Measurements from ENCODE around the gene SYNE1.

SYNE1 gene

GRCh38 chr6:152298055-152298647, 339.0 kb downstream of the SYNE1 start:
- FAIRE-seq: no peak

DNA sequence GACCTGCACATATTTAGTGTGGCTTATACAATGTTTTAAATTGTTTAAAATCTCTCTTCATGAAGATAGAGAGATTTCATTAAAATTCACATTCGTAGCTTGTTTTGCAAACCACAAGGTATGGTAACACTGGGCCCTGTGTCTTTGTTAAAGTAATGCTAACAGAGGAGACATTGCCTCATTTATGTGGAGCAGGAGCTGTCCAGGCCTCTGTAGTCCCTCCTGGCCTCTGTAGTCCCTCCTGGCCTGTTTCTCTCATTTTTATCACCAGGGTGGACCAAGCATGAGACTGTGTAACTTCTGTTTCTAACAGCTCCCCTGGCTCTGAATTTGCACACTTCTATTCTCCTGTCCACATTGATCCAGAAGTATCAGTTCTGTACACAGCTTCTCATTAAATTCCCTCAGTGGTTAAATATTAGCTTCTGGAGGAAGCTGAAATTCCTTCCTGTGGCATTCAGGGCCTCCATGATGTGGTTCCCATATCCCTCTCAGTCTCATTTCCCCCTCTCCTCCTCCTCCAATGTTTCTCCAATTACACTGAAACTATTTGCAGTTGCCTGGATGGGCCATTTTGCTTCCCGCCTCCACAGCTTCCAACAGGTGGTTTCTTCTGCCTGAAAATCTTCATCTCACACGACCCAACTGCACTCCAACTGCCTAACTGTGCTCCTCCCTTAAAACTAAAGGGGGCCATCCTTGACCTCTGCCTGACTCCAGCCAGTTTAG, 340.4 kb downstream of the SYNE1 start:
- no peak for FAIRE-seq
- DNase-seq (ENCODE audit: insufficient read length, low spot score): no peak

More at GRCh38 chr6:152298055-152298647, 339.0 kb downstream of the SYNE1 start:
- no peak for DNase-seq (ENCODE audit: insufficient read length, low spot score)

DNA sequence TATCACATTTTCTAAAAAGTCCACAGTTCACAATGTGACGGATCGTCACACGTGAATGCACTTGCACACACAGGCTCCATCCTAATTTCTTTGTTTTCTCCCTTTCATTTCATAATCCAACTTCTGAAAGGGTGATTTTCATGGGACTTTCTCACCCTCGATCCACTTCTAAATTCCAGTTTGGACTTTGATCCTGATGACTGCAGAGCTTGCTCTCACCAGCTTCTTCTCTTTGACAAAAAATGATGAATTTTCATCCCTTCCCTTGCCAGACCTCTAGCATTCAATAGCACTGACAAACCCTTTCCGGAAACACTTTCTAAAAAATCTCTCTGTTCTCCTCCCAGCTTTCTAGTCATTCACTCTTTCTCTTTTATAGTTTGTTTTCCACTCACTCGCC, 341.2 kb downstream of the SYNE1 start:
- DNase-seq (ENCODE audit: insufficient read length, low spot score) (no peak), FAIRE-seq (no peak)

- FAIRE-seq (no peak), DNase-seq (ENCODE audit: insufficient read length, low spot score) (no peak)
These were observed 341.8 kb downstream of the SYNE1 start for GRCh38 chr6:152295346-152295745.

- DNase-seq (ENCODE audit: insufficient read length, low spot score) (no peak), FAIRE-seq (no peak)
These were observed 343.8 kb downstream of the SYNE1 start for GRCh38 chr6:152293404-152293803.

GRCh38 chr6:152292555-152292954, 344.6 kb downstream of the SYNE1 start:
- no peak for DNase-seq (ENCODE audit: insufficient read length, low spot score)
- no peak for FAIRE-seq

- no peak for FAIRE-seq
These were observed 346.5 kb downstream of the SYNE1 start for GRCh38 chr6:152290693-152291092.

DNA sequence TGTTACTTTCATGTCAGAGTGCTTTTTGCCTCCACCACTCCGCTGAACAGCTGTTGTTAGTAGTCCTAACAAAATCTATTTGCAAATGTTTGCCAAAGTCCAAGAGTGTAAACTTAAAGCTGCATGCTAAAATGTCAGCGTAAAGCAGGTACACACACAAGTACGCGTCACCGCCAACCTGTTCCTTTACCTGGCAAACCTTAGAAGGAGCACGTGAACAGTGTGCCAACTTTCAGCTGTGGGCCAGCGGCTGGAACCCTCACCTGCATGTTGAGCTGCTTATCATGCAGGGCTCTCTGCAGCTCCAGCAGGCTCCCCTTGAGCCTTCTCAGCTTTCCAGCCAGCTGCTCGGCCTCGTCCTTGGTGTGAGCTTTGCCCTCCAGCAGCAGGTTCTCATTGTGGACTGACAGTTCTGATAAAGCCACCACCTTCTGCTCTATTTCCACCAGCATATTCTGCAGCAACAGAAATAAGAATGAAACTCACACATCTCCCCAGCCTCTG, 359.3 kb downstream of the SYNE1 start:
- DNase-seq (ENCODE audit: insufficient read length, low spot score) (no peak), FAIRE-seq (no peak)

More at GRCh38 chr6:152290693-152291092, 346.5 kb downstream of the SYNE1 start:
- DNase-seq (ENCODE audit: insufficient read length, low spot score): no peak

DNA sequence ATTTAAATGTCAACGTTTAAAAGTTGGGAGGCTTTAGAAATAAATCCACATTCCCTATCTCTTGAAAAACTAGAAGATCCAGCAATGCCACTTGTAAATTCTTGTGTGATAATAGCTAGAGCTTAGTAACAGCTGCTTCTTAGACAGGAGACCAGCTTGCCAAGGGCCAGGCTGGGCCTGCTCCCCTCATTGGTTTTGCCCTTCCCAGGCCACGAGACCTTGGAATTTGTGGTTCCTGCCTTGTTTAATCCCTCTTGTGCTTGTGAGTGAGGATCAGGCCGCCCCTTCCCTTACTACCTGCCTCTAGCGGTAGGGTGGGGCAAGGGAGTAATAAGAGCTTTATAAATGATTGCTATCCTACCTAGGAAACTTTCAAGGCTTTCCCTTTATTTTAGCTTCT, 363.5 kb downstream of the SYNE1 start:
- FAIRE-seq: no peak
- no peak for DNase-seq (ENCODE audit: insufficient read length, low spot score)

DNA sequence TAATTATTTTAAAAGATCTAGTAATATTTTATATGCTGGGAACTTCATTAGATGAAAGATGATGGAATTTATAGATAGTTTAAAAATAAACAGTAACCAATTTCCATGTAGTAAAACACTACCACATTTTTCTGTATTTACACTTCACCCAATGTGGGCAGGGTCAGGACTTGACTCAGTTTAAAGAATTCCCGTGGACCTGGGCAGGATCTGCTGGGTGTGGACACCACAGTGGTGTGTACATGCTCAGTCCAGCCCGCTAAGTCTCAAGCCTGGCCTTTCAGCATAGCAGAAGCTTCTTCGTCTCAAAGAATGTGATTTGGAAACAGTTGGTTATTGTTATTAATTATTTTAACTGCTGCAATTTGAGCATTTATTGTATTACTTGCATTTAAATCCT, 364.2 kb downstream of the SYNE1 start:
- DNase-seq (ENCODE audit: insufficient read length, low spot score) (no peak), FAIRE-seq (no peak)

DNA sequence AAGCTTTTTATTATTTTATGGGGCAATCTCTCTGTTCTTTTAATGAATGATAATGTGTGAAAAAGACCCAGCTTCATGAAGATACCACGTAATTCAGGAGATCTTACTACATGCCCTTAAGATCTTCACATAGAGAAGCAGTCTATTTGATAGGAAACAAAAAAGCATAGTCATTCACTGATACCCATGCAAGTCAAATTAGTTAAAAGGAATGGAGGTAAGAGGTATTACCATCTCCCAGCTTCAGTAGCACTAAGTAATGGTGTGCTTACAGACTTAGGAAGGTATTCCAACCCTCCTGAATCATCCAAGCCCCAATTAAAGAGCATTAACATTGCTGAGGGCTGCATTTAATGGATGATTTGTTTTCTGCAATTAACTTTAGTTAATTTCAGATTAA, 364.7 kb downstream of the SYNE1 start:
- FAIRE-seq (no peak), DNase-seq (ENCODE audit: insufficient read length, low spot score) (no peak)

- DNase-seq (ENCODE audit: insufficient read length, low spot score) (no peak), FAIRE-seq (no peak)
These were observed 365.2 kb downstream of the SYNE1 start for GRCh38 chr6:152271776-152272464.

GRCh38 chr6:152270301-152270925, 366.7 kb downstream of the SYNE1 start:
- DNase-seq (ENCODE audit: insufficient read length, low spot score) (no peak), FAIRE-seq (no peak)

DNA sequence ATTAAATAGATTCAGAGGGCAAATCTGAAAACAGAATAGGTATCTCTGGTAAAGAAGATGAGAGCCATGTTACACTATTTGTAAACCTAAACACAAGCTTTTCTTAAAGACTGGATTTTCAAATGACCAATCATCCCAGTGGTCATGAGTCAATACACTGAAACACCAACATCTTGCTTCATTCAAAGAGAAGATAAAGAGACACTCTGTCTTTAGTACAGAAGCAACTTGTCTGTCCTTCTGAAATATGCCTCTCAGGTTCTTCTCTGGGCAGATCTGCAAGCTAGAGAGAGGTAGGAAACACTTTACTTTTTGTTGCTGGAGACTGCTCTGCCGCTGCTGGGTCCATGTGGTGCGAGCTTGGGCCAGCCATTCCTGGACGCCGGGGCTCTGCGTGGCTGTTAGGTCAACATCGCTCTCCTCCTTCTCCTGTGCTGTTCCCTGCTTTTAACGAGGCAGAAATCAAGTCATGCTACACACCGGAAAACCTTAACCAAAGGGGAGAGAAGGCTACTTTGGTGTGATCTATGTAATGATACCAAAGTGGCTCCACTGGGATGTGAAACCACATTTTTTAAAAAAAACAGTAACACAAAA, 368.2 kb downstream of the SYNE1 start:
- DNase-seq (ENCODE audit: insufficient read length, low spot score): no peak
- FAIRE-seq: no peak

GRCh38 chr6:152267967-152268845, 369.0 kb downstream of the SYNE1 start:
- FAIRE-seq (no peak), DNase-seq (ENCODE audit: insufficient read length, low spot score) (peak; percentile 17)

DNA sequence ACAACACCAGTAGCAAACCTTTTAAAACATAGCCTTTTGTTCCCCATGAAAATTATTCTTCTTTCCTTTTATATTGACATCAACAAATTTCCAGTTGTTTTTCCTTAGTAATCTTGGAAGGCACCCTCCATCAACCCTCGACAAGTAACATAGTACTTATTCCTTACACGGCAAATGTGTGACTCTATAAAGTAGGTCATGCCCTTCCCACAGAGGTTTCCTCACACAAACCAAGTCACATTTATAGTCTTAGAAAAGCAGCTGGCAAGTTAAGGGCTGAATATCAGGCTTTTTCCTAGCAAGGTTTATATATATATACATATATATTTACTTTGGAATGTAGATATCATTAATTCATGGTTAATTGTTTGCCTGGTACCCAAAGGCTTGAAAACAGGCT, 371.5 kb downstream of the SYNE1 start:
- no peak for FAIRE-seq
- DNase-seq (ENCODE audit: insufficient read length, low spot score): no peak

GRCh38 chr6:152263582-152263981, 373.6 kb downstream of the SYNE1 start:
- no peak for FAIRE-seq
- no peak for DNase-seq (ENCODE audit: insufficient read length, low spot score)

GRCh38 chr6:152261179-152261578, 376.0 kb downstream of the SYNE1 start:
- no peak for FAIRE-seq

DNA sequence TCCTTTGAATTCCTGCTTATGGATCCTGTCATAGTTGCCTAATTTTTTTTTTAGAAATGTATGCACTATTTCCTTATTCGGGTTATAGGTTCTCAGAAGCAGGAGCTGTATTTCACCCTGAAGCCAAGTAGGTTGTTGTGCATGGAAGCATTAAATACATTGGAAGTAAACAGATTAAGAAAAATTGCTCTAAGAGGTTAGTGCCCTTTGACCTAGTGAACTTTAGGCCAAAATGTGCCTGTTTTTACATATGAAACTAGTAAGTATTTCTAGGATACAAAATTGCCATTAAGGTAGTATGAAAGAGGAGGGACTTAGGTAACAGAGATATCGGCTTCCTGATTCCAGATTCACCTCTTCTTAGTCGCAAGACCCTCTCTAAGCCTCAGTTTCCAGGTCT, 377.9 kb downstream of the SYNE1 start:
- FAIRE-seq (no peak), DNase-seq (ENCODE audit: insufficient read length, low spot score) (no peak)

More at GRCh38 chr6:152261179-152261578, 376.0 kb downstream of the SYNE1 start:
- DNase-seq (ENCODE audit: insufficient read length, low spot score): no peak

GRCh38 chr6:152257581-152257980, 379.6 kb downstream of the SYNE1 start:
- FAIRE-seq (no peak), DNase-seq (ENCODE audit: insufficient read length, low spot score) (no peak)
